Activated CD4-positive, alpha-beta T cell treated with anti-CD3 and anti-CD28 coated beads, Interleukin-10, Interleukin-2, amounts not matched to agents 100 ng/mL and 50 ng/mL, durations not matched to agents 16 hours and 8 hours (primary cell): Measurements from ENCODE around the gene KCNK2.

ENCODE experiments used
- DNase-seq: peaks from one replicate; pipeline ENCODE4 v3.0.0-alpha.2; 2020

Gene KCNK2

DNA sequence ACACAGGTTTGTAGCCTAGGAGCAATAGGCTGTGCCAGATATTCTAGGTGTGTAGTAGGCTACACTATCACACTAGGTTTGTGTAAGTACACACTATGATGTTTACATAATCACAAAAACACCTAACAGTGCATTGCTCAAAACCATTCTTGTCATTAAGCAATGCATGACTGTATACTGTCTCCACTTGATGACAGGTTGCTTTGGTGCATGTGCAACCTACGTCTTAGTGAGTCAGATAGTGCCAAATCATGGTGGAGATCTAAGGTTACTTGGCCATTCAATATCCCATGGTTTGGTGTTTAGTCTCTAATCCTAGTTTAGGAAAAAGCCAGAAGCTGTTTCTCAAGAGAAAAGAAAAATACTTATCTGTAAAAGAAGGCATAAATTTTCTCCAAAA lies 181.1 kb downstream of the KCNK2 start:
- no peak for DNase-seq

DNA sequence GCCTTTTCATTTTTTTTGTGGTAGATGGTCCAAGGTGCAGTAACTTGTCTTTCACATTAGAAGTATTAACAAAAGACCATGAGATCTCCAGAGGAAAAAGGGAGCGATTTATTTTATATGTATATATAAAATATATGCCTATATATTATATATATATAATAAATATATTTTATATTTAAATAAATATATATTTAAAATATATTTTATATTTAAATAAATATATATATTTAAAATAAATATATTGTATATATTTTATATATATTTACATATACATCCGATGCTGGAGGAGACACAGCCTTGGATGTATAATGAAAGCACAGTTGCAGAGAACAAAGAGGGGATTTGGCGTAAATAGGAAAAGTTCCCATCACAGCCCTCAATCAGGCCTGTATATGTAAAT lies 182.1 kb downstream of the KCNK2 start:
- DNase-seq = no peak

DNA sequence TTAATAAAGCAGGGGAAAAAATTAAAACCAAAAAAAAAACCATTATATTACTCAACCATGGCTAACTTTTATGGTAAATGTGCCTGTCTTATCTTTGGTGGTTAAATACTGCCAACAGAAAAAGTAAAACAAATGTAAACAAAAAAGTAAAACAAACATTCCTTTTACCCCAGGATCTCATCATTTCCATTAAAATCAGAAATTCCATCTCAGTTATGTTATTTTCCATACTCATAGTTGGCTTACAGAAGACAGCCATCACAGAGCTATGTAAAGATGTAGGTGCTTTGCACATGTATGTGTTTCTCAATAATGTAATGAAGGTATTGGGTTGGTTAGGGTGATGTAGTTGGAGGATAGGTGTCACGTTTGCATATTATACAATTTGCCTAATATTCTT lies 185.0 kb downstream of the KCNK2 start:
- DNase-seq = no peak

DNA sequence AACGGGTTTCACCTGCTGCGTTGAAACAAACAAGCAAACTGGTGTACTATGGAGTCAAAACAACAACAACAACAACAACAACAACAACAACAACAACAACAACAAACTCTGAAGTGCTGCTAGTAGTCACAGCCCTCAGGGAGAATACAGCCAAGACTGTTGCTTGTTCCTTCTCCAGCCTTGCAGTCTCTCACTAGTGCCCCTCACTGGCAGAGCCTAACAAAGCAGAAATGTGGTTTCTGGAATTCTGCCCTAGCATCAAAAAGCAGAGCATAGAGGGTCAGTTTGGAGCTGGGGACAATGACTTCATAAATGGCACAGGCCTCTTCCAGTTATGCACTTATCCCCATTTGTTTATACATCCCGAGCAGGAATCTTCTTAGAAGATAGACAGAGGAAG lies 187.4 kb downstream of the KCNK2 start:
- no peak for DNase-seq

GRCh38 chr1:215273838-215274516 lies 191.4 kb downstream of the KCNK2 start:
- no peak for DNase-seq

DNA sequence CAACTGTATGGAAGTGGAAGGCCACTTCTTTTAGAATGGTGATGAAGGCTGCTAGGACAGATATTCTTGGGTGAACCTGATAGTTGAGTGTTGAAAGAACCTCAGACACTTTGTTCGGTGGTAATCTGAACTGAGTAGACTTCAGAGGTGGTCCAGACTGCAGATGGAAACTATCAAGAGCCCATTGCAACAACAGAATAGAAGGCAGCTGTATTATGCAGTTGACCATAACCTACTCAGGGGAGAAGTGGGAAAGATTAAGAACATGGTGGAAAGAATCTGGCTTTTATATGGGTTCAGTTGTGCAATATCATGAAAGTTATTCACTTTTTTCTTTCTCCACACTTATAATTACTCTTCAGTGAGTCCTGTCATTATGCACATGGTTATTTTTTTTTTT lies 194.0 kb downstream of the KCNK2 start:
- no peak for DNase-seq

DNA sequence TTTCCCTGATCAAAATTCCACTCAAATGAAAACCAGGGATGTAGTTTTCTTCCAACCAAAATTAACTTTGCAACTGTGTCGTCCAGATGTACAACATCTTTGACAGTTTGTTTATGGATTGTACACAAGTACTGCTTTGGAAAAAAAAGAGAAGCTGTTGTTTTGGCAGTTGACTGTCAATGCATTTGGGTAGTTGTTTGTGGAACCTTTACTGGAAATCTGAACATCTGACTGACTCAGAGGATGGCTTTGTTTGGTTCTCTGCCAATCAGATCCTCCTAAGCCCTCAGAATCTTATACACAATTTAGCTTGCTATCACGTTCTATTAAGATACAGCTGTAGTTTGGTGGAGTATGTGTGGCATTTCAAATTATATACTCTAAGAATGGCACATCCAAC lies 195.0 kb downstream of the KCNK2 start:
- no peak for DNase-seq

- no peak for DNase-seq
Observed at GRCh38 chr1:215279682-215280081, 197.1 kb downstream of the KCNK2 start.

GRCh38 chr1:215282557-215282956 lies 200.0 kb downstream of the KCNK2 start:
- DNase-seq = no peak

DNA sequence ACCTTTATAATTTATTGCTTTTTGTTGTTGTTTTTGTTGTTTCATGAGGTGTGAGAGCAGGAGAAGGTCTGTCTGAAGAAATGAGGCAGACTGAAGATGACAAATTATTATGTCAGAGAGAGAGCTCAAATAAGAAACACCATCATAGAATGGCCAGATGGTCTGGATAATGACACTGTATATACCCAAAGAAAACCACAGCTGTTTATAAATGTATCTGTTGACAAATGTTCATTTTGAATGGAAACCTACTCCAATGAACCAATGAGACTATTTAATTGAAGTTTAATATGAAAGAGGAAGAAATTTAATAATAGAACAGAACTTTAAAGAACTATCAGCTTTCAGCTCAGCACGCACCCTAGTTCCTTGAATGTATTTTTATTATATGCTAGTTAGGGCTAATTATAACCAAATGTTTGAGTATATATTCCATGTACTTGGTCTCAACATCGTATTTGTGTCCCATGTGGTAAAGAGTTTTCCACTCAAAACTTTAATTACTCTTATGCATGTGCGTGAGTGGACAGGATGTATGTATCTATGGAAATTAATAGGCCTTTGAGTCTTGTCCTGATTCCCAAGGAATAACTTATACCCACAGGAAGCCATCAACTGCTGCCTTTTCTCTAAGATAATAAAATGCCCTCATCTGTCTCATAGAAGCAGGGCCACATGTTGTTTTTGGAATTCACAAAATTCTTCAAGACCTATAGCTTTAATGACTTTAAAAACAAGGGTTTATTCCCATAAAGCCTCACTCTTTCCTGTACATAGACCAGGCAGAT lies 202.7 kb downstream of the KCNK2 start:
- no peak for DNase-seq
